ENCODE data around the gene DNAJC6. TPM values are rescaled to one million over a fixed set of nuclear protein-coding genes. Genes with fewer than 3 reads are reported as not detected.

Gene DNAJC6
- polyA plus RNA-seq, 1 experiment: 0.09 TPM

- H3K27me3 ChIP-seq (ENCODE audit: control insufficient read depth, insufficient read depth, low read length): no peaks in the 10 kb centered on the region
- TF ChIP-seq CTCF (IDR thresholded peaks at IDR 0.05; ENCODE audit: low read depth, low read length): no peak
- ChIA-PET POLR2A (no interaction called here), CTCF (no interaction called here)
- H3K27ac ChIP-seq (ENCODE audit: low read depth, low read length): no peak overlapping the region
- DNase-seq (ENCODE audit: low read depth, low spot score): no peak
- no peak overlapping the region for H3K4me3 ChIP-seq (ENCODE audit: low read depth, low read length)
- H3K9me3 ChIP-seq (ENCODE audit: control insufficient read depth, insufficient read depth, low read length): no peaks in the 10 kb centered on the region
Measured at GRCh38 chr1:65346190-65346589, 36.8 kb downstream of the DNAJC6 start.

GRCh38 chr1:65355031-65355712, 45.8 kb downstream of the DNAJC6 start:
- TF ChIP-seq CTCF (IDR thresholded peaks at IDR 0.05; ENCODE audit: low read depth, low read length): no peak
- Histone ChIP-seq H3K27ac (ENCODE audit: low read depth, low read length) (no peak overlapping the region), H3K27me3 (ENCODE audit: control insufficient read depth, insufficient read depth, low read length) (no peaks in the 10 kb centered on the region), H3K9me3 (ENCODE audit: control insufficient read depth, insufficient read depth, low read length) (no peaks in the 10 kb centered on the region), H3K4me3 (ENCODE audit: low read depth, low read length) (no peak overlapping the region)
- ChIA-PET CTCF (no interaction called here), POLR2A (no interaction called here)
- no peak for DNase-seq (ENCODE audit: low read depth, low spot score)

- TF ChIP-seq CTCF (IDR thresholded peaks at IDR 0.05; ENCODE audit: low read depth, low read length): no peak
- POLR2A ChIA-PET: no interaction called here
- no peak for DNase-seq (ENCODE audit: low read depth, low spot score)
Measured at GRCh38 chr1:65357291-65357960, 48.1 kb downstream of the DNAJC6 start.

GRCh38 chr1:65359888-65360287, 50.5 kb downstream of the DNAJC6 start:
- Histone ChIP-seq H3K27me3 (ENCODE audit: control insufficient read depth, insufficient read depth, low read length) (no peaks in the 10 kb centered on the region), H3K27ac (ENCODE audit: low read depth, low read length) (no peak overlapping the region), H3K9me3 (ENCODE audit: control insufficient read depth, insufficient read depth, low read length) (no peaks in the 10 kb centered on the region), H3K4me3 (ENCODE audit: low read depth, low read length) (no peak overlapping the region)
- no peak for DNase-seq (ENCODE audit: low read depth, low spot score)
- TF ChIP-seq CTCF (IDR thresholded peaks at IDR 0.05; ENCODE audit: low read depth, low read length): no peak
- POLR2A ChIA-PET: no interaction called here
- CTCF ChIA-PET: no interaction called here

More at GRCh38 chr1:65357291-65357960, 48.1 kb downstream of the DNAJC6 start:
- CTCF ChIA-PET: no interaction called here
- H3K9me3 ChIP-seq (ENCODE audit: control insufficient read depth, insufficient read depth, low read length): no peaks in the 10 kb centered on the region
- no peak overlapping the region for H3K4me3 ChIP-seq (ENCODE audit: low read depth, low read length)
- H3K27me3 ChIP-seq (ENCODE audit: control insufficient read depth, insufficient read depth, low read length): no peaks in the 10 kb centered on the region
- H3K27ac ChIP-seq (ENCODE audit: low read depth, low read length): no peak overlapping the region

- ChIA-PET POLR2A (no interaction called here), CTCF (no interaction called here)
- no peaks in the 10 kb centered on the region for H3K9me3 ChIP-seq (ENCODE audit: control insufficient read depth, insufficient read depth, low read length)
- no peaks in the 10 kb centered on the region for H3K27me3 ChIP-seq (ENCODE audit: control insufficient read depth, insufficient read depth, low read length)
- H3K27ac ChIP-seq (ENCODE audit: low read depth, low read length): no peak overlapping the region
- no peak for TF ChIP-seq CTCF (IDR thresholded peaks at IDR 0.05; ENCODE audit: low read depth, low read length)
- H3K4me3 ChIP-seq (ENCODE audit: low read depth, low read length): no peak overlapping the region
- DNase-seq (ENCODE audit: low read depth, low spot score): no peak
Measured at GRCh38 chr1:65360648-65361047, 51.3 kb downstream of the DNAJC6 start.

All from AG04450 (cell line).